GM12865 (cell line): ENCODE results near the gene CDH15.
A peak's percentile ranks its signal among the peaks of the same experiment; 100 is the strongest.

Source experiments
- DNase-seq: peaks from one replicate; pipeline ENCODE4 v3.0.0; 2010; ENCODE audit warnings: low read depth
- H3K4me3 ChIP-seq: 2 replicates; pipeline ENCODE4 v1.5.1; 2011; ENCODE audit warnings: mild to moderate bottlenecking, low read depth, low read length, control low read depth
- CTCF ChIP-seq: IDR thresholded peaks from 2 replicates; pipeline ENCODE4 v1.5.1; 2011; ENCODE audit warnings: low read length, control low read depth, low read depth, inconsistent platforms; ENCODE audit not compliant: insufficient read depth; ENCODE audit errors: missing control alignments

Gene CDH15

GRCh38 chr16:89168381-89169189 is 3.0 kb upstream of the CDH15 start:
- no peak for TF ChIP-seq CTCF
- DNase-seq, result no peak
- no peak overlapping the region for H3K4me3 ChIP-seq

GRCh38 chr16:89169778-89170177 is 1.8 kb upstream of the CDH15 start:
- no peak for TF ChIP-seq CTCF
- no peak for DNase-seq
- H3K4me3 ChIP-seq, result no peak overlapping the region

- DNase-seq, result no peak
- TF ChIP-seq CTCF, result no peak
- H3K4me3 ChIP-seq, result peak overlapping the region; percentile 29
Measured at GRCh38 chr16:89170346-89171215, 967 bp upstream of the CDH15 start.

GRCh38 chr16:89172171-89172527 is 601 bp downstream of the CDH15 start:
- TF ChIP-seq CTCF, result no peak
- DNase-seq, result no peak
- H3K4me3 ChIP-seq, result no peak overlapping the region

- H3K4me3 ChIP-seq, result no peak overlapping the region
- no peak for DNase-seq
- TF ChIP-seq CTCF, result no peak
Measured at GRCh38 chr16:89172528-89173173, 1.1 kb downstream of the CDH15 start.

GRCh38 chr16:89173174-89173921 is 1.8 kb downstream of the CDH15 start:
- H3K4me3 ChIP-seq, result no peak overlapping the region
- no peak for DNase-seq
- TF ChIP-seq CTCF, result no peak
